ENCODE results near the gene ISLR2.

Gene ISLR2

GRCh38 chr15:74173380-74174218, 43.2 kb downstream of the ISLR2 start, which contains the start of gene ISLR:
ISLR (plus strand) TSS chr15:74173710; CDS start chr15:74174859, 1,149 bp downstream.
- in situ Hi-C loops (cut with MboI; ENCODE audit: low sequenced_read_pairs, unreplicated experiment), result no loop called here
- no peak for TF ChIP-seq CTCF (IDR thresholded peaks at IDR 0.05; ENCODE audit: borderline replicate concordance, control extremely low read depth, extremely low read depth, insufficient read depth, missing control alignments)
- no peak for DNase-seq (ENCODE audit: low spot score)

GRCh38 chr15:74174219-74174957, 44.0 kb downstream of the ISLR2 start:
- no peak for TF ChIP-seq CTCF (IDR thresholded peaks at IDR 0.05; ENCODE audit: borderline replicate concordance, control extremely low read depth, extremely low read depth, insufficient read depth, missing control alignments)
- in situ Hi-C loops (cut with MboI; ENCODE audit: low sequenced_read_pairs, unreplicated experiment), result no loop called here

GRCh38 chr15:74174958-74175253, 44.5 kb downstream of the ISLR2 start:
- no peak for TF ChIP-seq CTCF (IDR thresholded peaks at IDR 0.05; ENCODE audit: borderline replicate concordance, control extremely low read depth, extremely low read depth, insufficient read depth, missing control alignments)
- no peak for DNase-seq (ENCODE audit: low spot score)
- in situ Hi-C loops (cut with MboI; ENCODE audit: low sequenced_read_pairs, unreplicated experiment), result no loop called here

More at GRCh38 chr15:74174219-74174957, 44.0 kb downstream of the ISLR2 start:
- DNase-seq (ENCODE audit: low spot score), result no peak

GRCh38 chr15:74175271-74176191, 45.1 kb downstream of the ISLR2 start:
- TF ChIP-seq CTCF (IDR thresholded peaks at IDR 0.05; ENCODE audit: borderline replicate concordance, control extremely low read depth, extremely low read depth, insufficient read depth, missing control alignments), result no peak
- in situ Hi-C loops (cut with MboI; ENCODE audit: low sequenced_read_pairs, unreplicated experiment), result no loop called here
- no peak for DNase-seq (ENCODE audit: low spot score)

GRCh38 chr15:74176262-74177214, 46.2 kb downstream of the ISLR2 start:
- in situ Hi-C loops (cut with MboI; ENCODE audit: low sequenced_read_pairs, unreplicated experiment), result no loop called here
- no peak for TF ChIP-seq CTCF (IDR thresholded peaks at IDR 0.05; ENCODE audit: borderline replicate concordance, control extremely low read depth, extremely low read depth, insufficient read depth, missing control alignments)

More at GRCh38 chr15:74176262-74177214, 46.2 kb downstream of the ISLR2 start:
- DNase-seq (ENCODE audit: low spot score), result no peak
